ENCODE data around the gene MGAT3. TPM values are rescaled to one million over a fixed set of nuclear protein-coding genes. Genes with fewer than 3 reads are reported as not detected.

The MGAT3 gene
- total RNA-seq, 1 donor from 2014 or later = 32.7 TPM

DNA sequence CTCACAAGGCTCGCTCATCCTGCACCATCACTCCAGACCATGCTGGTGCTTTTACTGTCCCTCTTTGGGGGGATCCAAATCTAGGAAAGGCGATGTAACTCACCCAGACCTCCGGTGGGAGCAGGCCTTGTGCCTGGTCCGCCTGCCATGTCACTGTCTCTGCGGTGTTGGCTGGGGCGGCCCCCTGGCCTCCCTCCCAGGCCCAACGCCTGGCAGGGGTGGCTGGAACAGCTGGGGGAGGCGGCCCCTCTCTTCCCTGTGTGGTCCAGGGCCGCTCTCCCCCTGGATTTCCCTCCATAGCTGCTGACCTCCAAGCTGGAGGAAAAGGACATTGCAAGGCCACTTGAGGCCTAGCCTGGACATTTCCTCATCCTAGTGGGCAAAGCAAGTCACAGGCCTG is 11.1 kb upstream of the MGAT3 start:
- no peak overlapping the region for H3K27ac Mint-ChIP-seq
- TF ChIP-seq, protein P1, sequence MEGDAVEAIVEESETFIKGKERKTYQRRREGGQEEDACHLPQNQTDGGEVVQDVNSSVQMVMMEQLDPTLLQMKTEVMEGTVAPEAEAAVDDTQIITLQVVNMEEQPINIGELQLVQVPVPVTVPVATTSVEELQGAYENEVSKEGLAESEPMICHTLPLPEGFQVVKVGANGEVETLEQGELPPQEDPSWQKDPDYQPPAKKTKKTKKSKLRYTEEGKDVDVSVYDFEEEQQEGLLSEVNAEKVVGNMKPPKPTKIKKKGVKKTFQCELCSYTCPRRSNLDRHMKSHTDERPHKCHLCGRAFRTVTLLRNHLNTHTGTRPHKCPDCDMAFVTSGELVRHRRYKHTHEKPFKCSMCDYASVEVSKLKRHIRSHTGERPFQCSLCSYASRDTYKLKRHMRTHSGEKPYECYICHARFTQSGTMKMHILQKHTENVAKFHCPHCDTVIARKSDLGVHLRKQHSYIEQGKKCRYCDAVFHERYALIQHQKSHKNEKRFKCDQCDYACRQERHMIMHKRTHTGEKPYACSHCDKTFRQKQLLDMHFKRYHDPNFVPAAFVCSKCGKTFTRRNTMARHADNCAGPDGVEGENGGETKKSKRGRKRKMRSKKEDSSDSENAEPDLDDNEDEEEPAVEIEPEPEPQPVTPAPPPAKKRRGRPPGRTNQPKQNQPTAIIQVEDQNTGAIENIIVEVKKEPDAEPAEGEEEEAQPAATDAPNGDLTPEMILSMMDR (IDR thresholded peaks at IDR 0.05; ENCODE audit: unreplicated experiment) = no peak
- DNase-seq (ENCODE audit: low spot score, unreplicated experiment) = no peak
- H3K36me3 Mint-ChIP-seq (ENCODE audit: insufficient read depth) = no peaks in the 10 kb centered on the region
- peaks cover 8% of the 10 kb centered on the region for H3K27me3 Mint-ChIP-seq
- H3K4me1 Mint-ChIP-seq (ENCODE audit: low read depth) = peaks cover 8% of the 10 kb centered on the region
- H3K4me3 Mint-ChIP-seq (ENCODE audit: low read depth) = no peak overlapping the region
- H3K9me3 Mint-ChIP-seq (ENCODE audit: low read depth) = no peaks in the 10 kb centered on the region

DNA sequence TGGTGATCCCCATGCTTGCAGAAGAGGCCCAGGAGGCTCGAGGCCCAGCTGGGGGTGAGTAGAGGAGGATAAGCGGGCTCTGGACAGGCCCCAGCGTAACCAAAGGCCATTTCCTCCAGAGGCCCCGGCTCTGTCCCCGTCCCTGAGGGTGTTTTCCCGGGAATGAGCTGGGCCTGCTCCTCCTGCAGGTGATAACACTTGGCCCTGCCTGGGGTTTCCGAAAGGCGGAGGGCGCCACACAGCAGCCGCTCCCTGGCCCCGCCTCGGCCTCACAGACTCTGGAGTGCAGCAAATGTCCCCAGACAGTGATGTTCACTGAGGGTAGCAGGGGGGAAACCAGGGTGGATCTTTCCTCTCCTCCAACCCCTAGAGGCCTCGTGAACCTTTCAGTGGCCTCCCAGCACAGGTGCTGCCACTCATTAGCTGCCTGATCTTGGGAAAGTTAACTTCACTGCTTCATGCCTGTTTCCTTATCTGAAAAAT is 10.5 kb upstream of the MGAT3 start:
- Mint-ChIP-seq H3K9me3 (ENCODE audit: low read depth) (no peaks in the 10 kb centered on the region), H3K4me1 (ENCODE audit: low read depth) (peaks cover 8% of the 10 kb centered on the region), H3K27ac (no peak overlapping the region), H3K36me3 (ENCODE audit: insufficient read depth) (no peaks in the 10 kb centered on the region), H3K4me3 (ENCODE audit: low read depth) (no peak overlapping the region), H3K27me3 (peaks cover 8% of the 10 kb centered on the region)
- TF ChIP-seq, protein P1 (IDR thresholded peaks at IDR 0.05; ENCODE audit: unreplicated experiment) = no peak
- DNase-seq (ENCODE audit: low spot score, unreplicated experiment) = no peak

DNA sequence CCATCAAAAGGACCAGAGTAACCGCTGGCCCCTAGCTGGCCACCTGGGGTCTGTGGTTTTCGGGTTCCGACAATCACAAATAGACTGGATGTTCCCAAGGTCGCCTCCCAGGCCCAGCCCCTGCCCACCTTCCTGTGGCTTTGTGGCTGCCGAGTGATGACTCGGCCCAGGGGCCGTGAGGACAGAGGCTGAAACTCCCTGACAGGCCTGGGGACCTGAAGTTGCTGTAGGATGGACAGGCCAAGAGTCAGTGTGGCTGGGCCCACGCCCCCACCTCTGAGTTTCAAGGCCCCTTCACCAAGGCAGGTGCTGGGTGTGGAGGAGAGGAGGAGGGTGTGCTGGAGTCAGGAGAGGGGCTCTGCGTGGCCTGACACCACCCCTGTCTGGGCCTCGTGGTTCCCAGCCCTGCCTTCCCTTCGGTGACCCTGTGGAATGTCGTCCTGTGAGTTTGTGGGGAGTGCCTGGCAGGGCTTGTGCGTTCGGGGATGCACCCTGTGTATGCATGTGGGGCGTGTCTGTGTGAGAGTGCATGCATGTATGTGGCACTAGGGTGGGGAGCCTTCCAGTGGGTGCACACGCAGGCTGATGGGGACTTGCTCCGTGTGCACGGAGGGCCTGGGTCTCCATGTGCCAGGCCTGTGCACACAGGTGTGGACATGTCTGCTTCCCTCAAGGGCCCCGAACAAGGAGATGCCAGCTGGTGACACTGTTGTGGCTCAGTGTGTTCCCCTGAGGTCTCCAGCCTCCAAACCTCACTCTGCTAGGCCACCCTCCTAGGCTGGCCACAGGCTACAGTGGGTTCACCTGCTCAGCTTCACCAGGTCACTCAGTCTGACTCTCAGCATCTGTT is 8.4 kb upstream of the MGAT3 start:
- H3K27me3 Mint-ChIP-seq = peaks cover 8% of the 10 kb centered on the region
- no peaks in the 10 kb centered on the region for H3K9me3 Mint-ChIP-seq (ENCODE audit: low read depth)
- H3K4me3 Mint-ChIP-seq (ENCODE audit: low read depth) = no peak overlapping the region
- no peaks in the 10 kb centered on the region for H3K36me3 Mint-ChIP-seq (ENCODE audit: insufficient read depth)
- peak overlapping the region; percentile 41 for H3K27ac Mint-ChIP-seq
- TF ChIP-seq, protein P1 (IDR thresholded peaks at IDR 0.05; ENCODE audit: unreplicated experiment) = no peak
- no peak for DNase-seq (ENCODE audit: low spot score, unreplicated experiment)
- peaks cover 7% of the 10 kb centered on the region for H3K4me1 Mint-ChIP-seq (ENCODE audit: low read depth)

DNA sequence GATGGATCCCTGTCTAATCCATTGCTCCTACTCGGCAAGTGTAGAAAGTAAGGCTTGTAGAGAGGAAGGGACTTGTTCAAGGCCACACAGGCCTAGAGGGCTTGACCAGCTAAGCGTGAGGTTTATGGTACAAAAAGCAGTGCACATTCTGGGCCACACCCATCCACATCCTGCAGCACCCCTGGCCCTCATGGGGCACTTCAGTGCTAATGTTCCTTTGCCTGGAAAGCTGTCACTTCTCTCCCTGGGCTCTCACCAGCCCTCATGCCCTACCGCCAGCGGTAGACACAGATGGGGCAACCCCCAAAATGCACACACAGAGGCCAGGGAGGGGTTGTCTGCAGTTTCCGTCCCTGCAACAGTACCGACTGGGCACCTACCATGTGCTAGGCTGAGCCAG is 7.1 kb upstream of the MGAT3 start:
- TF ChIP-seq, protein P1 (IDR thresholded peaks at IDR 0.05; ENCODE audit: unreplicated experiment) = no peak

DNA sequence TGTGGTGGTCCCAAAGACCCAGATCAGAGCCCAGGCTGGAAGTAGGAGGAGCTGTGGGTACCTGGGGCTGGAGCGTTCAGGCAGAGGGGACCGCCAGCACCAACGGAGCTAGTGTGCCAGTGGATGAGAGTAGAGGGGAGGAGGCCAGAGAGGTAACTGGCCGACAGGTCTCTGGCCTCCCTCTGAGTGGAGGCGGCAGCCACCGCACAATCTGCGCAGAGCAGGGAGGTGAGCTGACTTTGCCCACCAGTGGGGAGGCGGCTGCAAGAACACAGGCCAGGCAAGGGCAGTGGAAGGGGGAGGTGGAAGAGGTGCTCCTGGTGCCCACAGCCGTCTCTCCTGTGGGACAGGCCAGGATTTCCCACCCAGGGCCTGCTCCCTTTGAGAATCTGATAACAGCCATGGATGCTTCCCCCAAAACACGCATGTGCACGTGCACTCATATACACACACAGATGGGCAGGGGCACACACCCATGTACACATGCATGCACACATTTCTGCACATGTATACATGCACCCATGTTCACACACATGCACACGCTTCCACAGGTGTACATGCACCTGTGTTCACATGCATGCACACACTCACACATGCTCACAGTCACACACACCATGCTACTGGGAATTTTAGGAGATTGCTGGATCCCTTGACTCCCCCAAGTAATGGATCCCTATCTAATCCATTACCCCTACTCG is 6.4 kb upstream of the MGAT3 start:
- no peak for DNase-seq (ENCODE audit: low spot score, unreplicated experiment)
- Mint-ChIP-seq H3K4me1 (ENCODE audit: low read depth) (peaks cover 20% of the 10 kb centered on the region), H3K4me3 (ENCODE audit: low read depth) (no peak overlapping the region), H3K36me3 (ENCODE audit: insufficient read depth) (no peaks in the 10 kb centered on the region), H3K27me3 (peaks cover 8% of the 10 kb centered on the region), H3K9me3 (ENCODE audit: low read depth) (no peaks in the 10 kb centered on the region), H3K27ac (no peak overlapping the region)
- TF ChIP-seq, protein P1 (IDR thresholded peaks at IDR 0.05; ENCODE audit: unreplicated experiment) = no peak

More for the DNA sequence above, 7.1 kb upstream of the MGAT3 start:
- H3K4me1 Mint-ChIP-seq (ENCODE audit: low read depth) = peaks cover 16% of the 10 kb centered on the region
- H3K27ac Mint-ChIP-seq = no peak overlapping the region
- no peaks in the 10 kb centered on the region for H3K9me3 Mint-ChIP-seq (ENCODE audit: low read depth)
- H3K36me3 Mint-ChIP-seq (ENCODE audit: insufficient read depth) = no peaks in the 10 kb centered on the region
- H3K27me3 Mint-ChIP-seq = peaks cover 6% of the 10 kb centered on the region
- DNase-seq (ENCODE audit: low spot score, unreplicated experiment) = no peak
- no peak overlapping the region for H3K4me3 Mint-ChIP-seq (ENCODE audit: low read depth)

Measured in progenitor cell of endocrine pancreas (in vitro differentiated cells).